Transverse colon (tissue), 3 donors: ENCODE measurements around the gene PKP1.

ENCODE experiments used
- CTCF ChIP-seq, 5 experiments: fragments of 200-600 bp in 3 of 5; fragments of 450-650 bp in 2 of 5; sonication (generic) in 3 of 5; IDR thresholded peaks; 1 replicate in 2 of 5; 2 replicates in 3 of 5; pipeline ENCODE4 v1.5.1; 2016 to 2017; ENCODE audit warnings: antibody characterized with exemption in 5 of 5, inconsistent platforms in 3 of 5, mild to moderate bottlenecking in 2 of 5, moderate library complexity in 1 of 5
- EP300 ChIP-seq: sonication (generic); formaldehyde crosslinking; IDR thresholded peaks from one replicate; pipeline ENCODE4 v1.6.1; 2017; ENCODE audit warnings: antibody characterized with exemption, low read depth

- no peak for TF ChIP-seq EP300
- TF ChIP-seq CTCF (IDR thresholded peaks at IDR 0.05): no peak
These were observed 22.5 kb downstream of the PKP1 start for GRCh38 chr1:201305815-201306214.
